Measurements from ENCODE around the gene TATDN2.

GRCh38 chr3:10317311-10317960 is 69.2 kb downstream of the TATDN2 start:
- TF ChIP-seq CTCF (conservative IDR thresholded peaks at IDR 0.05; ENCODE audit: low read depth in 2 of 2) (no peak), EZH2 (IDR thresholded peaks at IDR 0.05; ENCODE audit: low read depth, unreplicated experiment) (no peak), JUNB (IDR thresholded peaks at IDR 0.05; ENCODE audit: unreplicated experiment) (no peak), REST (IDR thresholded peaks at IDR 0.05; ENCODE audit: unreplicated experiment) (no peak), NANOG (IDR thresholded peaks at IDR 0.05; ENCODE audit: borderline replicate concordance) (no peak), POLR2AphosphoS5 (IDR thresholded peaks at IDR 0.05; ENCODE audit: low read depth) (no peak), ZNF114 (CRISPR knock-in tag; IDR thresholded peaks at IDR 0.05) (no peak), EZH2phosphoT487 (IDR thresholded peaks at IDR 0.05; ENCODE audit: unreplicated experiment) (no peak), ETS1 (IDR thresholded peaks at IDR 0.05) (no peak), STAT1 (IDR thresholded peaks at IDR 0.05; ENCODE audit: unreplicated experiment) (no peak), CREB1 (CRISPR knock-in tag; IDR thresholded peaks at IDR 0.05; ENCODE audit: low read depth) (no peak), ZNF331 (CRISPR knock-in tag; IDR thresholded peaks at IDR 0.05; ENCODE audit: low read depth) (no peak)

All from GM23338 (cell line).